SKM-1 treated with dmso at 0.1 percent for 144 hours (cell line): ENCODE data around the gene FICD.

Experiments
- DNase-seq: peaks from one replicate; lab custom pipeline; 2025; ENCODE audit not compliant: unreplicated experiment; lab: John Stamatoyannopoulos, UW

The FICD gene

GRCh38 chr12:108565146-108565545 is 50.1 kb downstream of the FICD start:
- no peak for DNase-seq

DNA sequence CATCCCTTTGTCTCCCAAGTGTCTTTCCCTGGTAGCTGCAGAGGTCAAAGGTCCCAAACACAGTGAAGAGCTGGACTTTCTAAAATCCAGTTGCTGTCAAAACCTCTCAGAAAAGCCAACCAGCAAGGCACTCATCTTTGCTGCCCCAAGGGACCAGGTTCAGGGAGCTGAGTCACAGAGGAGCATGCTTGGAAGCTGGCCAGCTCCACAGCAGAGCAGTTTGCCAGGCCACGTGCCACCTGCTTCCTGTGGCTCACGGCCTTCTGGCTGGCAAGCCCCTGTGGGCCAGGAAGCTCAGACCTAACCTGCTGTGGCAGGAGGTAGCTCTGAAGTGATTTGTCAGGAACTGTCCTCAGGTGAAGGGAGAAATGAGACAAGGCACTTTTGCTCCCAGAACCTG is 50.9 kb downstream of the FICD start:
- DNase-seq: no peak

- DNase-seq: no peak
Observed at GRCh38 chr12:108566452-108566851, 51.4 kb downstream of the FICD start.

- DNase-seq: no peak
Observed at GRCh38 chr12:108567406-108568337, 52.6 kb downstream of the FICD start.

GRCh38 chr12:108568338-108569154 is 53.5 kb downstream of the FICD start:
- no peak for DNase-seq
